Activated CD8-positive, alpha-beta memory T cell treated with anti-CD3 and anti-CD28 coated beads for 1 hour (primary cell): ENCODE results near the gene SLC22A13.

Experiments
- DNase-seq, 2 donors: peaks; one replicate each; pipeline ENCODE4 v3.0.0-alpha.2; 2020; ENCODE audit warnings: low read depth in 1 of 2; ENCODE audit errors: extremely low read depth in 1 of 2

Gene SLC22A13

DNA sequence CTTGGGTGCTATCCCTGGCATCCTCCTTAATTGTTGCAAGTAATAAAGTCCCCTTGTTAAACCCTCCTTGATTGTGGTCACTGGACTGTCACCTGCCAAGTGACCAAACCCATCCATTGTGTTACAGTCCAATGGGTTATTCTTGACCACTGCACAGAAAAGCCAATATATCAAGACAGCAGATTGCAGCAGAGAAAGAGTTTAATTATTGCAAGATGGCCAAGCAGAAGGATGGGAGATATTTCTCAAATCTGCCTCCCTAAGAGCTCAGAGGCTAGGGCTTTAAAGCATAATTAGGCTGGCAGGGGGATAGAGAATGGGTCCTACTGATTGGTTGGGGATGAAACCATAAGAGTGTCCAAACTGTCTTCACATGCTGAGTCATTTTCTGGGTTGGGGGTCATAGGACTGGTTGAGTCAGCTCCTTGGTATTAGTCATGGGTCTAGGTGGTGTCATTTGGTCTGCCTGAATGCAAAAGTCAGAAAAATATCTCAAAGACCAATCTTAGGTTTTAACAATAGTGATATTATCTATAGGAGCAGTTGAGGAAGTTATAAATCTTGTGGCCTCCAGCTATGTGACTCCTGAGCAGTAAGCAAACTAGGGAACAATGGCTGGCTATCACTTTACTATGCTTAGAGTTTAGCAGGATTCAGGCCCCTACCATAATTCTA, 61.9 kb downstream of the SLC22A13 start:
- no peak for DNase-seq
